ENCODE results near the gene FBXO40.
A peak's percentile ranks its signal among the peaks of the same experiment; 100 is the strongest.

Gene FBXO40

GRCh38 chr3:121661376-121661775 lies 68.2 kb downstream of the FBXO40 start:
- DNase-seq: no peak

DNA sequence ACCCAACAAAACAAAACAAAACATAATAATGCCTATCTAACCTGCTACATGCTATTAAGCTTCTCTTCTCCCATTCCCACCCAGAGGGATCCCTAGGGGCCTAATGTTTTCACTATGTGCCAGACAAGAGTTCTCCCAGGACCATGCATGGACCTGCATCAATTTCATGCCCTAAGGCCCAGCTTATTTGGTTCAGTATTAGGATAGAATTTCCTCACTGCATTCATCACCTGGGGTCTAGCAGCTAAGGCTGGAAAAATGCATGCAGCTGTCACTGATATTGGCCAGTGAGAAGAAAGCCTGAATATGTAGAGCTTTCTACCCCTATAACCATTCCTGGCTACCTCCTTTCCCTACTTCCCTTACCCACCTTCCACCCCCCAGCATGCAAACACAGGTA lies 69.6 kb downstream of the FBXO40 start:
- no peak for DNase-seq

DNA sequence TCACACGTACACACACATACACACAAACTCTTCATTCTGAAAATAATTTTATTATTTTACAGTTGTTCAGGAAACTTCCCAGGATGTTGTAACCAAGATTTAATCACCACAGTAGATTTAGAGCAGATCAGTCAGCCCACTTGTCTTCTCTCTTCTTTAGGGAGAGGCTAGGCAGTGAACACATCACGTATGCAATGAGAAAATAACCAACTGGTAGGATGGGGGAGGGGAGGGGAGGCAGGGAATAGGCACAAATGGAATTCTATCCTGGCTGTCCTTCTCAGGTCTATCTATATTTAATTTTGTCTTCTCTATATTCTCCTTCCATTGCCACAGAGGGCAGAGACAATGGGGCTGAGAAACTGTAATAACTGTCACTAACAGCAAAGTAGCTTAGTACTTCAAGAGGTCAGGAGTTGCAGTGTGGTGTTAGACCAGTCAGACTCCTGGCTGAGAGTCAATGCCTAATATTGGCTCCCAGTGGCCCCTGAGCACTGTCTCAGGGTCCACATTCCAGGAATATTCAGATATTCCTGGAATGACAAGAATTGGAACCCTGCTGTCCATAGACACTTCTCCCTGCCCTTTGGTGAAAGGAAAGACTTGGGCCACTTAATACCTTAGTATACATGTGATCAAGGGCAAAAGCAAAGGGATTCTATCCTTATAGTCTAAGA lies 70.1 kb downstream of the FBXO40 start:
- DNase-seq: no peak

DNA sequence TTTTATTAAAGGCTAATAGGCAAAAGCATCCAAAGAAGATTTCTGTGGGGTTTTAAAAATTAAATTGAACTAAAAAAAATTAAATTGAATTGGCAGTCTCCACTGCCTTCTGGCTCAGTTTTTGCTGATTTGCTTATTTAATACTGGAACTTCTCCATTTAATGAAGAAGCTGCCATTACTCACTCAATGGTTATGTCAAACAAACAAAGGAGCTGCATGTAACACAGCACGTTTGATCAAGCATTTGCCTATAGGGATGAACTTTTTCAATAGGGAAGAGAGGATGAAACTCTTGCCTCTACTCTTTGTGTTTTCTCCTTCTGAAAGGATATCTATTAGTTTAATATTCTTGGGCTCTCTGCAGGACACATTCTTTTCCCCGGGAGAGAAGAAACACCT lies 72.3 kb downstream of the FBXO40 start:
- DNase-seq: no peak

DNA sequence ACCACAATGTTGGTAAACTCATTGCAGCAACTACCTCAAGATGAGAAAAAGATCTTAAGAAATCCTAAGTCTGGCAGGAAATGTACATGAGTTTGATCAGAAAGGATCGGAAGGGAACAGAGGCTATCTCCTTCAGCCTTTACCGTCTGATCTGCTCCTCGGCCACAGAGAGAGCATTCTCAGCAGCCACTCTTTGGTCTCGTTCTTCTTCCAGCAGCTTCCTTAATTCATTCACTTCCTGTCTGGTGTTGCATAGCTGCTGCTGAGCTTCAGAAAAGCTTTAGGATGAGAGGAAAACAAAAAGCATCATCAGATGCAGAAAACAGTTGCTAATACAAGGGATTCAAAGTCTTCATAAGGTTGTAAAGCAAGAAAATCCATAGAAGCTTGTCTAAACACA lies 74.2 kb downstream of the FBXO40 start:
- peak in 1 of 51 donors; percentile 6 for DNase-seq

- no peak for DNase-seq
Observed at GRCh38 chr3:121670676-121671075, 77.5 kb downstream of the FBXO40 start.

DNA sequence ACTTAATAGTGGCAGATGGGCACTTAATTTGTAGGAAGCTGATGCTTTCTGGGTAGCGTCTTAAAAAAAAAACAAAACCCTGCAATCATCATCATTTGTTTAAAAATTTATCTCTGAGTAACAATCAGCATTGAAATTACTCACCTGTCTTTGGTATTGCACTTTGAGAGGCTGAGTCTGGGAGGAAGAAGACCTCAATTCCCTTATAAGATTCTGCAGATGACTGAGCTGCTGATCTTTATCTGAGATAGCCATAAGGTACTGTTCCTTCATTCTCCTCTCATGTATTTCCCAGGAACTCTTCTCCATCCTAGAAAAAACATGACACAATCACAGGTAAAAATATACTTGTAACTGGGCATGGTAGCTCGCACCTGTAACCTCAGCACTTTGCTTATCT lies 84.0 kb downstream of the FBXO40 start:
- no peak for DNase-seq
